ENCODE measurements around the gene WDR5.

The WDR5 gene

GRCh38 chr9:134141906-134142305, 6.0 kb downstream of the WDR5 start:
- TF ChIP-seq POLR2AphosphoS5 (IDR thresholded peaks at IDR 0.05; ENCODE audit: low read depth, low read length), result no peak
- no peak for TF ChIP-seq SIN3A (IDR thresholded peaks at IDR 0.05; ENCODE audit: borderline replicate concordance, insufficient read depth, low read length)
- TF ChIP-seq FOXP2 (optimal IDR thresholded peaks at IDR 0.05; ENCODE audit: borderline replicate concordance, extremely low read depth, extremely low read length, insufficient read depth), result no peak
- no peak for TF ChIP-seq TAF1 (IDR thresholded peaks at IDR 0.05; ENCODE audit: borderline replicate concordance, insufficient read depth, low read length)
- TF ChIP-seq, protein P1, sequence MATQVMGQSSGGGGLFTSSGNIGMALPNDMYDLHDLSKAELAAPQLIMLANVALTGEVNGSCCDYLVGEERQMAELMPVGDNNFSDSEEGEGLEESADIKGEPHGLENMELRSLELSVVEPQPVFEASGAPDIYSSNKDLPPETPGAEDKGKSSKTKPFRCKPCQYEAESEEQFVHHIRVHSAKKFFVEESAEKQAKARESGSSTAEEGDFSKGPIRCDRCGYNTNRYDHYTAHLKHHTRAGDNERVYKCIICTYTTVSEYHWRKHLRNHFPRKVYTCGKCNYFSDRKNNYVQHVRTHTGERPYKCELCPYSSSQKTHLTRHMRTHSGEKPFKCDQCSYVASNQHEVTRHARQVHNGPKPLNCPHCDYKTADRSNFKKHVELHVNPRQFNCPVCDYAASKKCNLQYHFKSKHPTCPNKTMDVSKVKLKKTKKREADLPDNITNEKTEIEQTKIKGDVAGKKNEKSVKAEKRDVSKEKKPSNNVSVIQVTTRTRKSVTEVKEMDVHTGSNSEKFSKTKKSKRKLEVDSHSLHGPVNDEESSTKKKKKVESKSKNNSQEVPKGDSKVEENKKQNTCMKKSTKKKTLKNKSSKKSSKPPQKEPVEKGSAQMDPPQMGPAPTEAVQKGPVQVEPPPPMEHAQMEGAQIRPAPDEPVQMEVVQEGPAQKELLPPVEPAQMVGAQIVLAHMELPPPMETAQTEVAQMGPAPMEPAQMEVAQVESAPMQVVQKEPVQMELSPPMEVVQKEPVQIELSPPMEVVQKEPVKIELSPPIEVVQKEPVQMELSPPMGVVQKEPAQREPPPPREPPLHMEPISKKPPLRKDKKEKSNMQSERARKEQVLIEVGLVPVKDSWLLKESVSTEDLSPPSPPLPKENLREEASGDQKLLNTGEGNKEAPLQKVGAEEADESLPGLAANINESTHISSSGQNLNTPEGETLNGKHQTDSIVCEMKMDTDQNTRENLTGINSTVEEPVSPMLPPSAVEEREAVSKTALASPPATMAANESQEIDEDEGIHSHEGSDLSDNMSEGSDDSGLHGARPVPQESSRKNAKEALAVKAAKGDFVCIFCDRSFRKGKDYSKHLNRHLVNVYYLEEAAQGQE (IDR thresholded peaks at IDR 0.05; ENCODE audit: insufficient read depth in 1 of 2, low read depth in 2 of 2, low read length in 2 of 2), result no peak

- TF ChIP-seq, protein P1 (IDR thresholded peaks at IDR 0.05; ENCODE audit: insufficient read depth in 1 of 2, low read depth in 2 of 2, low read length in 2 of 2), result no peak
- TF ChIP-seq SIN3A (IDR thresholded peaks at IDR 0.05; ENCODE audit: borderline replicate concordance, insufficient read depth, low read length) (no peak), TAF1 (IDR thresholded peaks at IDR 0.05; ENCODE audit: borderline replicate concordance, insufficient read depth, low read length) (no peak), POLR2AphosphoS5 (IDR thresholded peaks at IDR 0.05; ENCODE audit: low read depth, low read length) (no peak), FOXP2 (optimal IDR thresholded peaks at IDR 0.05; ENCODE audit: borderline replicate concordance, extremely low read depth, extremely low read length, insufficient read depth) (no peak)
These were observed 8.9 kb downstream of the WDR5 start for GRCh38 chr9:134144801-134145200.

GRCh38 chr9:134145262-134145661, 9.4 kb downstream of the WDR5 start:
- no peak for TF ChIP-seq TAF1 (IDR thresholded peaks at IDR 0.05; ENCODE audit: borderline replicate concordance, insufficient read depth, low read length)
- TF ChIP-seq SIN3A (IDR thresholded peaks at IDR 0.05; ENCODE audit: borderline replicate concordance, insufficient read depth, low read length), result no peak
- no peak for TF ChIP-seq FOXP2 (optimal IDR thresholded peaks at IDR 0.05; ENCODE audit: borderline replicate concordance, extremely low read depth, extremely low read length, insufficient read depth)
- TF ChIP-seq POLR2AphosphoS5 (IDR thresholded peaks at IDR 0.05; ENCODE audit: low read depth, low read length), result no peak
- TF ChIP-seq, protein P1 (IDR thresholded peaks at IDR 0.05; ENCODE audit: insufficient read depth in 1 of 2, low read depth in 2 of 2, low read length in 2 of 2), result no peak

DNA sequence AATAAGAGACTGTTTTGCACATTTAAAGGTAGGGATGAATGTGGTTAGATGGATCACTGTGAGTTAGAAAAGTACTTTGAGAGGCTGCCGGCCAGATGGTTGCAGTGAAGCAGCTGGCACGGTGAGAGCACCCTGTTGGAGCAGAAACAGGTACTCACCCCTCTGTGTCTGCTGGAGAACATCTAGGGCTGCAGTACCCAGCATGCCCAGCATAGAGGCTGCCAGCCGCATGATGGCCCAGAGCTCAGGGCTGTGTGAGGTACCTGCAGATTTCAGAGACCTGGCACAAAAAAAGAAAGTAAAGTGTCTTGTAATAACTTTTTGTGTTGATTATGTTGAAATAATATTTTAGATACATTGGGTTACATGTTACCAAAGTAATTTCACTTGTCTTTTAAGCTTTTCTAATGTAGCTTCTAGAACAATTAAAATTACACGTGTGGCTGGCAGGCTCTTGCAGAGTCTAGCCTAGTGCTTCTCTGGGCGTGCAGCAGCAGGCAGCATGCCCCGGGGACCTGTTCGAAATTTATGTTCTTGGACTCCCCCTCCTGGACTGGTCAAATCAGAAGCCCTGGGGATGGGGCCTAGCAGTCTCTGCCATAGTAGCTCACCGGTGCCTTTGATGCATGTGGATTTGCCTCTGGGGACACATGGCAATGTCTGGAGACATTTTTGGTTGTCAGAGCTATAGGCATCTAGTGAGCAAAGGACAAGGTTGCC, 11.1 kb downstream of the WDR5 start:
- TF ChIP-seq, protein P1 (IDR thresholded peaks at IDR 0.05; ENCODE audit: insufficient read depth in 1 of 2, low read depth in 2 of 2, low read length in 2 of 2), result no peak
- TF ChIP-seq FOXP2 (optimal IDR thresholded peaks at IDR 0.05; ENCODE audit: borderline replicate concordance, extremely low read depth, extremely low read length, insufficient read depth) (no peak), TAF1 (IDR thresholded peaks at IDR 0.05; ENCODE audit: borderline replicate concordance, insufficient read depth, low read length) (no peak), POLR2AphosphoS5 (IDR thresholded peaks at IDR 0.05; ENCODE audit: low read depth, low read length) (no peak), SIN3A (IDR thresholded peaks at IDR 0.05; ENCODE audit: borderline replicate concordance, insufficient read depth, low read length) (no peak)

Measured in PFSK-1 (cell line).